Neural cell (in vitro differentiated cells): Measurements from ENCODE around the gene RTP2. TPM values are rescaled to one million over a fixed set of nuclear protein-coding genes. Genes with fewer than 3 reads are reported as not detected.

Experiments used
- H2AFZ ChIP-seq: fragments of 200-600, 300-800 bp; sonication (generic), shearing (Covaris generic); 2 replicates; pipeline ENCODE4 v1.6.0; 2014; ENCODE audit warnings: low read depth, mild to moderate bottlenecking, antibody characterized with exemption, low read length, moderate library complexity
- H3F3A ChIP-seq: fragments of 200-600 bp; shearing (Covaris generic); 2 replicates; pipeline ENCODE4 v1.6.1; 2016; ENCODE audit warnings: mild to moderate bottlenecking, moderate library complexity, mixed read lengths, antibody characterized with exemption, low read length; ENCODE audit not compliant: insufficient read depth, poor library complexity, severe bottlenecking
- H3K27ac ChIP-seq: fragments of 200-600, 300-800 bp; sonication (generic), shearing (Covaris generic); 2 replicates; pipeline ENCODE4 v1.5.1; 2014; ENCODE audit warnings: mild to moderate bottlenecking, low read length, moderate library complexity
- H3K27me3 ChIP-seq: fragments of 300-800, 200-600 bp; sonication (generic), shearing (Covaris generic); 2 replicates; pipeline ENCODE4 v1.6.0; 2014; ENCODE audit warnings: mild to moderate bottlenecking, low read depth, low read length, moderate library complexity; ENCODE audit not compliant: insufficient read depth
- H3K36me3 ChIP-seq: fragments of 300-800, 200-600 bp; sonication (generic), shearing (Covaris generic); 2 replicates; pipeline ENCODE4 v1.5.1; 2014; ENCODE audit warnings: mild to moderate bottlenecking, antibody characterized with exemption, low read length, moderate library complexity; ENCODE audit not compliant: insufficient read depth
- H3K4me2 ChIP-seq: fragments of 300-800, 200-600 bp; sonication (generic), shearing (Covaris generic); 2 replicates; pipeline ENCODE4 v1.6.0; 2014; ENCODE audit warnings: mild to moderate bottlenecking, low read length
- H3K4me3 ChIP-seq: fragments of 300-800, 200-600 bp; sonication (generic), shearing (Covaris generic); 2 replicates; pipeline ENCODE4 v1.5.1; 2014; ENCODE audit warnings: mild to moderate bottlenecking, low read length, moderate library complexity
- H3K79me2 ChIP-seq: fragments of 200-600 bp; shearing (Covaris generic); replicated peaks from 2 replicates; pipeline ENCODE4 v1.6.0; 2014; ENCODE audit warnings: mild to moderate bottlenecking, low read length, moderate library complexity; ENCODE audit not compliant: insufficient read depth
- H3K9ac ChIP-seq: fragments of 300-800, 200-600 bp; sonication (generic), shearing (Covaris generic); 2 replicates; pipeline ENCODE4 v1.6.1; 2016; ENCODE audit warnings: mild to moderate bottlenecking, low read length, mixed read lengths
- H3K9me2 ChIP-seq: fragments of 200-600 bp; shearing (Covaris generic); 2 replicates; pipeline ENCODE4 v1.6.1; 2016; ENCODE audit warnings: mild to moderate bottlenecking, low read length, mixed read lengths; ENCODE audit not compliant: insufficient read depth
- H3K9me3 ChIP-seq: fragments of 200-600, 300-800 bp; sonication (generic), shearing (Covaris generic); 2 replicates; pipeline ENCODE4 v1.6.1; 2016; ENCODE audit warnings: mild to moderate bottlenecking, mixed run types, low read length, moderate library complexity, mixed read lengths
- H4K20me1 ChIP-seq: fragments of 200-600 bp; shearing (Covaris generic); 2 replicates; pipeline ENCODE4 v1.6.1; 2016; ENCODE audit warnings: mild to moderate bottlenecking, mixed run types; ENCODE audit not compliant: insufficient read depth
- CTCF ChIP-seq: fragments of 450-650 bp; IDR thresholded peaks from 2 replicates; pipeline ENCODE4 v1.5.1; 2014; ENCODE audit warnings: antibody characterized with exemption, mild to moderate bottlenecking, moderate library complexity; ENCODE audit not compliant: poor library complexity, severe bottlenecking
- EP300 ChIP-seq: fragments of 450-650 bp; conservative IDR thresholded peaks from 2 replicates; pipeline ENCODE4 v1.6.1; 2014; ENCODE audit warnings: antibody characterized with exemption, mild to moderate bottlenecking, moderate library complexity; ENCODE audit not compliant: poor library complexity, severe bottlenecking
- EZH2 ChIP-seq: fragments of 200-600, 300-800 bp; shearing (Covaris generic), sonication (generic); IDR thresholded peaks from 2 replicates; pipeline ENCODE4 v1.6.1; 2014; ENCODE audit warnings: antibody characterized with exemption, low read length, borderline replicate concordance, mild to moderate bottlenecking; ENCODE audit not compliant: insufficient read depth, poor library complexity, severe bottlenecking
- MXI1 ChIP-seq: fragments of 450-650 bp; conservative IDR thresholded peaks from 2 replicates; pipeline ENCODE4 v1.6.1; 2014; ENCODE audit warnings: antibody characterized with exemption, mild to moderate bottlenecking; ENCODE audit not compliant: poor library complexity, severe bottlenecking
- POLR2AphosphoS5 ChIP-seq: IDR thresholded peaks from 2 replicates; pipeline ENCODE4 v1.6.1; 2012
- RAD21 ChIP-seq: fragments of 450-650 bp; conservative IDR thresholded peaks from 2 replicates; pipeline ENCODE4 v1.6.1; 2014; ENCODE audit warnings: antibody characterized with exemption, mild to moderate bottlenecking, moderate library complexity
- SMC3 ChIP-seq: fragments of 450-650 bp; conservative IDR thresholded peaks from 2 replicates; pipeline ENCODE4 v1.6.1; 2014; ENCODE audit warnings: antibody characterized with exemption, mild to moderate bottlenecking, moderate library complexity; ENCODE audit not compliant: poor library complexity
- TAF1 ChIP-seq: IDR thresholded peaks from 2 replicates; pipeline ENCODE4 v1.6.1; 2012; ENCODE audit warnings: low read depth
- polyA plus RNA-seq: library from polyadenylated mRNA; depleted of rRNA; stranded (reverse); fragments of >200 nt; gene quantifications from 2 replicates; pipeline ENCODE4 v1.2.3, GENCODE V29; 2014
- TF ChIP-seq, protein P1 (sequence below): IDR thresholded peaks from 2 replicates; pipeline ENCODE4 v1.6.1; 2012; ENCODE audit warnings: borderline replicate concordance

The RTP2 gene
- polyA plus RNA-seq, 1 donor from 2014 or later: not detected

DNA sequence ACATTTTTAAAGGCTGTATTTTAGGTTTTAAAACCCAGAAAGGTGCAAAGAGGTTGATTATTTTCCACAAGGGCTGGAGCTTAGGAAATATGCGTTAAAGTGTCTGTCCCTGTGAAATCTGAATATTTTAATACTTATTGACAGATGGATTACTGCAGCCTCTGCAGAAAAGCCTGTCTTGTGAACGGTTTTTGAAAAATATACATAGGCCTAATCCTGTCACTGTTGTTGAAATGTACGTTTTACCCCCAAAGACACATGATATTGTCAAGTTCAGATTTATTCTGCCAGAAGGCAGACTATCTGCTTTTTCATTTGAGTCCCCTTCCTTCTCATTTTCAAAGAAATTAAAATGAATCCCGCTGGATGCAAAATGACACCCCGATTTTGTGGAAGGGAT is 45.1 kb upstream of the RTP2 start:
- peak overlapping the region; percentile 22 for H3K9ac ChIP-seq
- H3K79me2 ChIP-seq: peaks cover 5% of the 10 kb centered on the region
- H3K27ac ChIP-seq: no peak overlapping the region
- H3K9me2 ChIP-seq: no peaks in the 10 kb centered on the region
- H4K20me1 ChIP-seq: no peaks in the 10 kb centered on the region
- H3K27me3 ChIP-seq: peaks cover 5% of the 10 kb centered on the region
- H3K9me3 ChIP-seq: no peaks in the 10 kb centered on the region
- peak overlapping the region; percentile 0 for H3K4me3 ChIP-seq
- peak overlapping the region; percentile 31 for H3K4me2 ChIP-seq
- H3F3A ChIP-seq: peaks cover 8% of the 10 kb centered on the region
- no peaks in the 10 kb centered on the region for H3K36me3 ChIP-seq
- TF ChIP-seq EP300: no peak
- TF ChIP-seq EZH2: no peak
- TF ChIP-seq CTCF: no peak
- TF ChIP-seq SMC3: no peak
- TF ChIP-seq RAD21: no peak
- TF ChIP-seq POLR2AphosphoS5: no peak
- no peak for TF ChIP-seq MXI1
- TF ChIP-seq, protein P1, sequence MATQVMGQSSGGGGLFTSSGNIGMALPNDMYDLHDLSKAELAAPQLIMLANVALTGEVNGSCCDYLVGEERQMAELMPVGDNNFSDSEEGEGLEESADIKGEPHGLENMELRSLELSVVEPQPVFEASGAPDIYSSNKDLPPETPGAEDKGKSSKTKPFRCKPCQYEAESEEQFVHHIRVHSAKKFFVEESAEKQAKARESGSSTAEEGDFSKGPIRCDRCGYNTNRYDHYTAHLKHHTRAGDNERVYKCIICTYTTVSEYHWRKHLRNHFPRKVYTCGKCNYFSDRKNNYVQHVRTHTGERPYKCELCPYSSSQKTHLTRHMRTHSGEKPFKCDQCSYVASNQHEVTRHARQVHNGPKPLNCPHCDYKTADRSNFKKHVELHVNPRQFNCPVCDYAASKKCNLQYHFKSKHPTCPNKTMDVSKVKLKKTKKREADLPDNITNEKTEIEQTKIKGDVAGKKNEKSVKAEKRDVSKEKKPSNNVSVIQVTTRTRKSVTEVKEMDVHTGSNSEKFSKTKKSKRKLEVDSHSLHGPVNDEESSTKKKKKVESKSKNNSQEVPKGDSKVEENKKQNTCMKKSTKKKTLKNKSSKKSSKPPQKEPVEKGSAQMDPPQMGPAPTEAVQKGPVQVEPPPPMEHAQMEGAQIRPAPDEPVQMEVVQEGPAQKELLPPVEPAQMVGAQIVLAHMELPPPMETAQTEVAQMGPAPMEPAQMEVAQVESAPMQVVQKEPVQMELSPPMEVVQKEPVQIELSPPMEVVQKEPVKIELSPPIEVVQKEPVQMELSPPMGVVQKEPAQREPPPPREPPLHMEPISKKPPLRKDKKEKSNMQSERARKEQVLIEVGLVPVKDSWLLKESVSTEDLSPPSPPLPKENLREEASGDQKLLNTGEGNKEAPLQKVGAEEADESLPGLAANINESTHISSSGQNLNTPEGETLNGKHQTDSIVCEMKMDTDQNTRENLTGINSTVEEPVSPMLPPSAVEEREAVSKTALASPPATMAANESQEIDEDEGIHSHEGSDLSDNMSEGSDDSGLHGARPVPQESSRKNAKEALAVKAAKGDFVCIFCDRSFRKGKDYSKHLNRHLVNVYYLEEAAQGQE: no peak
- TF ChIP-seq TAF1: no peak
- no peak overlapping the region for H2AFZ ChIP-seq

- peak overlapping the region; percentile 91 for H3K27ac ChIP-seq
Observed at GRCh38 chr3:187746442-187747281, 44.3 kb upstream of the RTP2 start.

More at GRCh38 chr3:187746442-187747281, 44.3 kb upstream of the RTP2 start:
- Histone ChIP-seq H3K9me2 (no peaks in the 10 kb centered on the region), H3K27me3 (peaks cover 9% of the 10 kb centered on the region), H4K20me1 (no peaks in the 10 kb centered on the region), H2AFZ (no peak overlapping the region), H3K9me3 (no peaks in the 10 kb centered on the region), H3K9ac (peak overlapping the region; percentile 85), H3K4me3 (peak overlapping the region; percentile 69), H3K79me2 (peaks cover 13% of the 10 kb centered on the region), H3K36me3 (no peaks in the 10 kb centered on the region), H3F3A (peaks cover 8% of the 10 kb centered on the region), H3K4me2 (peak overlapping the region; percentile 32)
- TF ChIP-seq EP300: no peak
- no peak for TF ChIP-seq TAF1
- TF ChIP-seq, protein P1: no peak
- TF ChIP-seq CTCF: no peak
- TF ChIP-seq MXI1: no peak
- TF ChIP-seq SMC3: no peak
- no peak for TF ChIP-seq POLR2AphosphoS5
- no peak for TF ChIP-seq RAD21
- TF ChIP-seq EZH2: no peak
